OCI-LY7 (cell line): ENCODE data around the gene TMEM255B. TPM values are rescaled to one million over a fixed set of nuclear protein-coding genes. Genes with fewer than 3 reads are reported as not detected.

Source experiments
- BruUV-seq: library from RNA; stranded (reverse); fragments of 400-500 nt; replicated peaks from 2 replicates; lab custom pipeline; 2021; lab: Mats Ljungman, UMichigan
- CTCF ChIA-PET: fragments of 300-600 bp; sonication (Branson Sonifier 250); formaldehyde crosslinking; loops from one replicate; lab custom pipeline; 2022; ENCODE audit warnings: antibody characterized with exemption; ENCODE audit not compliant: unreplicated experiment; lab: Charles Lee
- POLR2A ChIA-PET: fragments of 300-600 bp; sonication (Branson Sonifier 250); formaldehyde crosslinking; loops from one replicate; lab custom pipeline; 2022; ENCODE audit warnings: antibody characterized with exemption; lab: Charles Lee
- DNase-seq: peaks from one replicate; pipeline ENCODE4 v3.0.0-alpha.2; 2015; ENCODE audit warnings: low spot score
- H2AFZ ChIP-seq: fragments of 200-600 bp; sonication (generic), shearing (Covaris generic); 2 replicates; pipeline ENCODE4 v1.6.1; 2014; ENCODE audit warnings: mild to moderate bottlenecking, antibody characterized with exemption, low read length, moderate library complexity
- H3K27ac ChIP-seq: fragments of 200-600 bp; sonication (generic); 2 replicates; pipeline ENCODE4 v1.5.1; 2014; ENCODE audit warnings: mixed run types, low read depth, mild to moderate bottlenecking, moderate library complexity, low read length, inconsistent platforms; ENCODE audit not compliant: poor library complexity, severe bottlenecking
- H3K36me3 ChIP-seq: fragments of 200-600 bp; sonication (generic); 2 replicates; pipeline ENCODE4 v1.6.1; 2014; ENCODE audit warnings: mild to moderate bottlenecking, antibody characterized with exemption, low read length, moderate library complexity, mixed read lengths; ENCODE audit not compliant: insufficient read depth
- H3K4me1 ChIP-seq: fragments of 200-600 bp; sonication (generic); 2 replicates; pipeline ENCODE4 v1.5.1; 2014; ENCODE audit warnings: mild to moderate bottlenecking, low read length; ENCODE audit not compliant: insufficient read depth, poor library complexity, severe bottlenecking
- H3K4me2 ChIP-seq: fragments of 200-600 bp; sonication (generic); 2 replicates; pipeline ENCODE4 v1.6.1; 2014; ENCODE audit warnings: mild to moderate bottlenecking, low read length
- H3K4me3 ChIP-seq: fragments of 200-600 bp; sonication (generic); 2 replicates; pipeline ENCODE4 v1.5.1; 2014; ENCODE audit warnings: mild to moderate bottlenecking, low read depth, low read length; ENCODE audit not compliant: poor library complexity, severe bottlenecking
- H3K79me2 ChIP-seq: fragments of 200-600 bp; sonication (generic); 2 replicates; pipeline ENCODE4 v1.6.1; 2016; ENCODE audit warnings: low read depth, mild to moderate bottlenecking, low read length, moderate library complexity, mixed read lengths; ENCODE audit not compliant: insufficient read depth
- H3K9me2 ChIP-seq: fragments of 200-600 bp; sonication (generic); 2 replicates; pipeline ENCODE4 v1.6.1; 2016; ENCODE audit warnings: mild to moderate bottlenecking, low read length, mixed read lengths; ENCODE audit not compliant: insufficient read depth
- H3K9me3 ChIP-seq: fragments of 200-600 bp; sonication (generic); 2 replicates; pipeline ENCODE4 v1.6.1; 2014; ENCODE audit warnings: mild to moderate bottlenecking, mixed run types, low read length, mixed read lengths
- H4K20me1 ChIP-seq: fragments of 200-600 bp; sonication (generic); 2 replicates; pipeline ENCODE4 v1.6.1; 2014; ENCODE audit warnings: mild to moderate bottlenecking, antibody characterized with exemption, low read length, moderate library complexity, mixed read lengths; ENCODE audit not compliant: insufficient read depth
- EZH2phosphoT487 ChIP-seq: fragments of 200-600 bp; sonication (generic); IDR thresholded peaks from 2 replicates; pipeline ENCODE4 v1.6.1; 2018; ENCODE audit warnings: low read depth, borderline replicate concordance, mild to moderate bottlenecking, mixed run types, antibody characterized with exemption, low read length, moderate library complexity, mixed read lengths
- intact Hi-C: fragments of 100-400 bp; cut with micrococcal nuclease; formaldehyde crosslinking; loops from one replicate; pipeline ENCODE4 v1.10.0; 2022; ENCODE audit not compliant: unreplicated experiment
- total RNA-seq, 2 experiments: library from RNA; depleted of rRNA in 1 of 2; stranded (reverse); fragments of >200 nt in 1 of 2; shearing (Covaris generic) in 1 of 2; gene quantifications; 2 replicates each; pipeline ENCODE4 v1.2.3, GENCODE V29; 2014 to 2022
- TF ChIP-seq, protein P1 (sequence below): fragments of 200-600 bp; sonication (generic); conservative IDR thresholded peaks from 2 replicates; pipeline ENCODE4 v1.5.1; 2014; ENCODE audit warnings: mild to moderate bottlenecking, antibody characterized with exemption, low read length, moderate library complexity, mixed read lengths

TMEM255B gene
- total RNA-seq, 2 experiments from 2014 or later = 2.6 to 6.8 TPM

GRCh38 chr13:113812178-113813040 is 53.4 kb downstream of the TMEM255B start:
- TF ChIP-seq, protein P1, sequence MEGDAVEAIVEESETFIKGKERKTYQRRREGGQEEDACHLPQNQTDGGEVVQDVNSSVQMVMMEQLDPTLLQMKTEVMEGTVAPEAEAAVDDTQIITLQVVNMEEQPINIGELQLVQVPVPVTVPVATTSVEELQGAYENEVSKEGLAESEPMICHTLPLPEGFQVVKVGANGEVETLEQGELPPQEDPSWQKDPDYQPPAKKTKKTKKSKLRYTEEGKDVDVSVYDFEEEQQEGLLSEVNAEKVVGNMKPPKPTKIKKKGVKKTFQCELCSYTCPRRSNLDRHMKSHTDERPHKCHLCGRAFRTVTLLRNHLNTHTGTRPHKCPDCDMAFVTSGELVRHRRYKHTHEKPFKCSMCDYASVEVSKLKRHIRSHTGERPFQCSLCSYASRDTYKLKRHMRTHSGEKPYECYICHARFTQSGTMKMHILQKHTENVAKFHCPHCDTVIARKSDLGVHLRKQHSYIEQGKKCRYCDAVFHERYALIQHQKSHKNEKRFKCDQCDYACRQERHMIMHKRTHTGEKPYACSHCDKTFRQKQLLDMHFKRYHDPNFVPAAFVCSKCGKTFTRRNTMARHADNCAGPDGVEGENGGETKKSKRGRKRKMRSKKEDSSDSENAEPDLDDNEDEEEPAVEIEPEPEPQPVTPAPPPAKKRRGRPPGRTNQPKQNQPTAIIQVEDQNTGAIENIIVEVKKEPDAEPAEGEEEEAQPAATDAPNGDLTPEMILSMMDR = no peak
- no peak for TF ChIP-seq EZH2phosphoT487
- Histone ChIP-seq H3K4me2 (no peak overlapping the region), H2AFZ (no peak overlapping the region), H3K9me2 (no peaks in the 10 kb centered on the region), H4K20me1 (no peaks in the 10 kb centered on the region), H3K9me3 (no peaks in the 10 kb centered on the region), H3K4me1 (peaks cover 4% of the 10 kb centered on the region), H3K79me2 (peaks cover 15% of the 10 kb centered on the region), H3K4me3 (no peak overlapping the region), H3K36me3 (peaks cover 8% of the 10 kb centered on the region), H3K27ac (no peak overlapping the region)
- POLR2A ChIA-PET = no interaction called here
- DNase-seq = no peak
- CTCF ChIA-PET = no interaction called here
- intact Hi-C loops = no loop called here
- no TSS peak for BruUV-seq

- Histone ChIP-seq H3K9me3 (no peaks in the 10 kb centered on the region), H3K27ac (no peak overlapping the region), H3K9me2 (no peaks in the 10 kb centered on the region), H3K4me1 (peaks cover 4% of the 10 kb centered on the region), H3K4me2 (no peak overlapping the region), H4K20me1 (no peaks in the 10 kb centered on the region), H3K79me2 (peaks cover 15% of the 10 kb centered on the region), H3K4me3 (no peak overlapping the region), H2AFZ (no peak overlapping the region), H3K36me3 (peaks cover 12% of the 10 kb centered on the region)
- DNase-seq = no peak
- ChIA-PET CTCF (no interaction called here), POLR2A (no interaction called here)
- BruUV-seq = no TSS peak
- intact Hi-C loops = no loop called here
- TF ChIP-seq EZH2phosphoT487 = no peak
- TF ChIP-seq, protein P1 = no peak
Measured at GRCh38 chr13:113813070-113813748, 54.2 kb downstream of the TMEM255B start.
